Measurements from ENCODE around the gene AGXT2. TPM values are rescaled to one million over a fixed set of nuclear protein-coding genes. Genes with fewer than 3 reads are reported as not detected.

AGXT2 gene
- total RNA-seq, 1 experiment from 2014 or later, result not detected

- no peak overlapping the region for H3K18ac ChIP-seq (ENCODE audit: insufficient read length, low read depth, low read length)
- no peak overlapping the region for H3K4me2 ChIP-seq (ENCODE audit: insufficient read depth, insufficient read length, low read length)
- H3K9me3 Mint-ChIP-seq, result peaks cover 0 to 2% of the 10 kb centered on the region in 2 experiments; a peak in 2 of 5 replicates
- H2BK5ac ChIP-seq (ENCODE audit: insufficient read length, low read length), result no peak overlapping the region
- H3K56ac ChIP-seq (ENCODE audit: insufficient read length, low read depth, low read length), result no peak overlapping the region
- no CpG with 5 or more reads among the region's 5 CpGs for WGBS (ENCODE audit: extremely low coverage, insufficient read length, low lambda C conversion rate)
- no peaks in the 10 kb centered on the region for H3K79me1 ChIP-seq (ENCODE audit: insufficient read depth, low read depth, low read length, poor library complexity, severe bottlenecking)
- H3K79me2 ChIP-seq (ENCODE audit: insufficient read depth, low read length), result no peaks in the 10 kb centered on the region
- no peaks in the 10 kb centered on the region for H3K4me1 ChIP-seq (ENCODE audit: insufficient read depth, low read length)
- no peak overlapping the region for H4K8ac ChIP-seq (replicated peaks; ENCODE audit: insufficient read length, low read depth, low read length)
- peak overlapping the region in 1 of 3 experiments; percentile 60; a peak in 1 of 7 replicates for H3K27ac Mint-ChIP-seq
- H2BK12ac ChIP-seq (ENCODE audit: insufficient read length, low read depth, low read length), result no peak overlapping the region
- H4K91ac ChIP-seq (ENCODE audit: insufficient read length, low read depth, low read length), result no peak overlapping the region
- no peaks in the 10 kb centered on the region for H4K20me1 ChIP-seq (ENCODE audit: control insufficient read depth, insufficient read depth, insufficient read length)
- H3K4me3 Mint-ChIP-seq, result no peak overlapping the region; a peak in 1 of 5 replicates
- no peak overlapping the region for H3K9ac ChIP-seq (ENCODE audit: extremely low read depth, insufficient read length, low read length)
- H2BK20ac ChIP-seq (ENCODE audit: low read depth, low read length, poor library complexity, severe bottlenecking), result no peak overlapping the region
- H3K4me1 Mint-ChIP-seq, result peaks cover 8 to 18% of the 10 kb centered on the region in 2 experiments
- no peak overlapping the region for H2BK120ac ChIP-seq (ENCODE audit: low read depth, low read length, poor library complexity, severe bottlenecking)
- no peaks in the 10 kb centered on the region for H3K36me3 Mint-ChIP-seq (ENCODE audit: insufficient read depth in 1 of 3, low read depth in 3 of 3)
- H3K27me3 Mint-ChIP-seq (ENCODE audit: low read depth), result peaks cover 12% of the 10 kb centered on the region
- H3K27me3 ChIP-seq (ENCODE audit: insufficient read depth, low read length), result no peaks in the 10 kb centered on the region
- H3K9me3 ChIP-seq (ENCODE audit: control insufficient read depth, low read depth, low read length), result no peaks in the 10 kb centered on the region
- H4K5ac ChIP-seq (ENCODE audit: insufficient read length, low read depth, low read length), result no peak overlapping the region
- H3K4ac ChIP-seq (ENCODE audit: low read depth, low read length), result no peak overlapping the region
- no peak overlapping the region for H3K27ac ChIP-seq (ENCODE audit: insufficient read length, low read depth, low read length)
- H3K14ac ChIP-seq (ENCODE audit: insufficient read depth, low read length), result no peak overlapping the region
- peak; percentile 52 for DNase-seq
- no peak overlapping the region for H2AFZ ChIP-seq (ENCODE audit: low read length)
- H3T11ph ChIP-seq (ENCODE audit: low read length), result no peak overlapping the region
- H2AK5ac ChIP-seq (ENCODE audit: insufficient read length, low read length), result no peak overlapping the region
- no peak overlapping the region for H3K23ac ChIP-seq (ENCODE audit: insufficient read length, low read depth, low read length)
- no peaks in the 10 kb centered on the region for H3K23me2 ChIP-seq (ENCODE audit: insufficient read length, low read depth, low read length, poor library complexity, severe bottlenecking)
- no peak overlapping the region for H2BK15ac ChIP-seq (ENCODE audit: low read depth, low read length)
- no peak for TF ChIP-seq CTCF (conservative IDR thresholded peaks at IDR 0.05)
Measured at GRCh38 chr5:35004200-35004599, 43.5 kb downstream of the AGXT2 start.

All from H9 (cell line).